Measurements from ENCODE around the gene GRIK1.

DNA sequence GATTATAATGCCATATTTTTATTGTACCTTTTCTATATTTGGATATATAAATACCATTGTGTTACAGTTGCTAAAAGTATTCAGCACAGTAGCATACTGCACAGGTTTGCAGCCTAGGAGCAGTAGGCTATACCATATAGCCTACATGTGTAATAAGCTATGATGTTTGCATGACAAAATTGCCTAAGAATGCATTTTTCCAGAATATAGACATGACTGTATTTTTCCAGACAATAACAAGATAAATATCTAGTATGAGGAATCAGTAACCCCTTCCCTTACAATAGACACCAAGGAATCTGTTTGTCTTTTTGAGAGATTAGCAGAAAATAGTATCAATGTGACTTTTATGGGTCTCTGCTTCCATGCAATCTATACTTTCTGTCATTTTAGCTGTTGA, 228.6 kb downstream of the GRIK1 start:
- TF ChIP-seq, protein P1, sequence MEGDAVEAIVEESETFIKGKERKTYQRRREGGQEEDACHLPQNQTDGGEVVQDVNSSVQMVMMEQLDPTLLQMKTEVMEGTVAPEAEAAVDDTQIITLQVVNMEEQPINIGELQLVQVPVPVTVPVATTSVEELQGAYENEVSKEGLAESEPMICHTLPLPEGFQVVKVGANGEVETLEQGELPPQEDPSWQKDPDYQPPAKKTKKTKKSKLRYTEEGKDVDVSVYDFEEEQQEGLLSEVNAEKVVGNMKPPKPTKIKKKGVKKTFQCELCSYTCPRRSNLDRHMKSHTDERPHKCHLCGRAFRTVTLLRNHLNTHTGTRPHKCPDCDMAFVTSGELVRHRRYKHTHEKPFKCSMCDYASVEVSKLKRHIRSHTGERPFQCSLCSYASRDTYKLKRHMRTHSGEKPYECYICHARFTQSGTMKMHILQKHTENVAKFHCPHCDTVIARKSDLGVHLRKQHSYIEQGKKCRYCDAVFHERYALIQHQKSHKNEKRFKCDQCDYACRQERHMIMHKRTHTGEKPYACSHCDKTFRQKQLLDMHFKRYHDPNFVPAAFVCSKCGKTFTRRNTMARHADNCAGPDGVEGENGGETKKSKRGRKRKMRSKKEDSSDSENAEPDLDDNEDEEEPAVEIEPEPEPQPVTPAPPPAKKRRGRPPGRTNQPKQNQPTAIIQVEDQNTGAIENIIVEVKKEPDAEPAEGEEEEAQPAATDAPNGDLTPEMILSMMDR (IDR thresholded peaks at IDR 0.05) = no peak
- no peak for TF ChIP-seq POLR2A (IDR thresholded peaks at IDR 0.05)

All from prostate gland (tissue), 2 donors.